HCT116 (cell line): ENCODE results near the gene DOCK2.

ENCODE experiments used
- EZH2 ChIP-seq: fragments of 200-600 bp; sonication (generic); IDR thresholded peaks from 2 replicates; pipeline ENCODE4 v1.6.1; 2017; ENCODE audit warnings: antibody characterized with exemption, mixed run types
- POLR2A ChIP-seq: IDR thresholded peaks from 2 replicates; pipeline ENCODE4 v1.7.0; 2011; ENCODE audit warnings: borderline replicate concordance; ENCODE audit not compliant: insufficient read depth, insufficient read length; ENCODE audit errors: extremely low read depth
- SP1 ChIP-seq: IDR thresholded peaks from 2 replicates; pipeline ENCODE4 v1.6.1; 2012; ENCODE audit warnings: low read depth
- SRF ChIP-seq: IDR thresholded peaks from 2 replicates; pipeline ENCODE4 v1.6.1; 2012; ENCODE audit warnings: low read depth
- ZNF274 ChIP-seq: fragments of 200-500 bp; sonication (Bioruptor generic); IDR thresholded peaks from 2 replicates; pipeline ENCODE4 v1.6.1; 2014; ENCODE audit warnings: mild to moderate bottlenecking, low read depth, low read length, inconsistent platforms
- TF ChIP-seq, protein P1 (sequence below), 3 experiments: fragments of 200-600 bp in 1 of 3; sonication (generic) in 1 of 3; IDR thresholded peaks in 2 of 3; conservative IDR thresholded peaks in 1 of 3; 2 replicates each; pipeline ENCODE4 v1.5.1; 2012 to 2017; ENCODE audit warnings: low read depth in 2 of 3, low read length in 2 of 3, antibody characterized with exemption in 1 of 3, borderline replicate concordance in 1 of 3, control low read depth in 1 of 3, mild to moderate bottlenecking in 1 of 3, mixed read lengths in 1 of 3, mixed run types in 1 of 3, moderate library complexity in 1 of 3; ENCODE audit not compliant: insufficient read depth in 1 of 3

DNA sequence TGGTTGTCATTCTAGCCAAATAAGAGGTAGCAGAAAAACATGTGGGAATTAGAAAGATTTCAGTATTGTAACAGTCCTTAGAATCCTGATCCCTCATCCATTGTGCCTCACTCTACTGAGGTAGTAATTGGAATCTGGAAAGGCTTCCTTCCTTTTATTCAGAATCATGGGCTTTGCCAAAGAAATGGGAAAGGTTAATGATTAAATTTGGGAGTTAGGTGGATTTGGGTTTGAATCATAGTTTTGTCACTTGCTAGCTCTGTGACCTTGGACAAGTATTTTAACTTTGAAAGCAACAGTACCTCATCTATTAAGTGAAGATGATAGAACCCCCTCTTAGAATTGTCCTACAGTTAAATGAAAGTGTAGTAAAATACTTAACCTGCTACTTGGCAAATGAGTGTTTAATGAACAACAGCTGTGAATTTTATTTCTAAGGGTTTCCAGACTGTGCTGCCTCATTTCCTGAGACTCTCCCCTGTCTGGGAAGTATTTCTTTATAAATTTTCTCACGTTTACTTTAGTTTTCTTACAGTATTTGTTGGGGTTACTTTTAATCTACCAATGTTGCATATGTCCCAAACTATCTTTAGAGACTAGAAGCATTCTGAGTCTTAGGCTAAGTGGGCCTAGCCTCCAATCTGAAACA is 41.8 kb upstream of the DOCK2 start:
- TF ChIP-seq EZH2 (no peak), SRF (no peak), POLR2A (no peak), ZNF274 (no peak), SP1 (no peak)
- TF ChIP-seq, protein P1, sequence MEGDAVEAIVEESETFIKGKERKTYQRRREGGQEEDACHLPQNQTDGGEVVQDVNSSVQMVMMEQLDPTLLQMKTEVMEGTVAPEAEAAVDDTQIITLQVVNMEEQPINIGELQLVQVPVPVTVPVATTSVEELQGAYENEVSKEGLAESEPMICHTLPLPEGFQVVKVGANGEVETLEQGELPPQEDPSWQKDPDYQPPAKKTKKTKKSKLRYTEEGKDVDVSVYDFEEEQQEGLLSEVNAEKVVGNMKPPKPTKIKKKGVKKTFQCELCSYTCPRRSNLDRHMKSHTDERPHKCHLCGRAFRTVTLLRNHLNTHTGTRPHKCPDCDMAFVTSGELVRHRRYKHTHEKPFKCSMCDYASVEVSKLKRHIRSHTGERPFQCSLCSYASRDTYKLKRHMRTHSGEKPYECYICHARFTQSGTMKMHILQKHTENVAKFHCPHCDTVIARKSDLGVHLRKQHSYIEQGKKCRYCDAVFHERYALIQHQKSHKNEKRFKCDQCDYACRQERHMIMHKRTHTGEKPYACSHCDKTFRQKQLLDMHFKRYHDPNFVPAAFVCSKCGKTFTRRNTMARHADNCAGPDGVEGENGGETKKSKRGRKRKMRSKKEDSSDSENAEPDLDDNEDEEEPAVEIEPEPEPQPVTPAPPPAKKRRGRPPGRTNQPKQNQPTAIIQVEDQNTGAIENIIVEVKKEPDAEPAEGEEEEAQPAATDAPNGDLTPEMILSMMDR (IDR thresholded peaks at IDR 0.05 in 2 of 3, conservative IDR thresholded peaks at IDR 0.05 in 1 of 3; ENCODE audit: borderline replicate concordance in 1 of 3, insufficient read depth in 1 of 3, low read depth in 2 of 3, low read length in 2 of 3), result no peak
